Left kidney (tissue), 2 donors: Measurements from ENCODE around the gene SLC22A23. TPM values are rescaled to one million over a fixed set of nuclear protein-coding genes. Genes with fewer than 3 reads are reported as not detected.

Source experiments
- DNase-seq: peaks from one replicate; pipeline ENCODE4 v3.0.0-alpha.2; 2013
- polyA plus RNA-seq: library from polyadenylated mRNA; unstranded; fragments of 120-200 nt; gene quantifications from one replicate; pipeline ENCODE4 v1.2.1, GENCODE V29; 2013; ENCODE audit not compliant: insufficient read length

Gene SLC22A23
- polyA plus RNA-seq, 1 donor: 12.8 TPM

DNA sequence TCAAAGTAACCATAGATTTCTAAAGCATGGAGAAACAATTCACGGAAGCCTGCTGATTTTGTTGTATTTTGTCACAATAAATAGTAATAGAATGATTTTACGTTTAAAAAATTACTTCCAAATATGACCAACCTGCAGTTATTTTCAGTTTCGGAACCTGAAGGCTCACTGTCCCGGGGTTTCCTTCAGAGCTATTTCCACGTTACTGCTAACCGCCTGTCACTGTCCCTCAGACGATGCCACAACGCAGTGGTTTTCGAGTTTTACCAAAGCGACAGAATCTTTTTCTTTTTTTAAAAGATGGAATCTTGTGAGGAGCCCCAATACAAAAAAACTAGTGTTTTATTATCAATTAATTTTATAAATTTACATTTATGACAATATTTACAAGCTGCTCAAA, 157.6 kb downstream of the SLC22A23 start:
- no peak for DNase-seq

DNA sequence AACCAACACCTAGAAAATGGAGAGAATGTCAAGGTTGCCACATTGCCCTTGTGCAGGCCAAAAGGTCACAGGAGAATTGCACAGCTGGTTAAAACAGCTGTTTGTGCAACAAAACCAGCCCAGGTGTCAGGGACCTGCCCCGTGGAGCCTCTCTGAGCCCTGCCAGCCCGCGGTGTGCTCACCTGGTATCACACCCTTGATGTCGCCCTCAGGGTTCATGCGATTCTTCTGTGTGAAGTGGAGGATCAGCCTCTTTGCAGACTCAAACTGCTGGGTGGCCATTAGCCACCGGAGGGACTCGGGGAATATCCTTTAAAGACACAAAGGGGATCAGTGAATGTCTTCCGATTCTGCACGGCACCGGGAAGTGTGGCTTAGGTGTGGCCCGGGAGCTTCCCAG, 158.9 kb downstream of the SLC22A23 start:
- DNase-seq: no peak

DNA sequence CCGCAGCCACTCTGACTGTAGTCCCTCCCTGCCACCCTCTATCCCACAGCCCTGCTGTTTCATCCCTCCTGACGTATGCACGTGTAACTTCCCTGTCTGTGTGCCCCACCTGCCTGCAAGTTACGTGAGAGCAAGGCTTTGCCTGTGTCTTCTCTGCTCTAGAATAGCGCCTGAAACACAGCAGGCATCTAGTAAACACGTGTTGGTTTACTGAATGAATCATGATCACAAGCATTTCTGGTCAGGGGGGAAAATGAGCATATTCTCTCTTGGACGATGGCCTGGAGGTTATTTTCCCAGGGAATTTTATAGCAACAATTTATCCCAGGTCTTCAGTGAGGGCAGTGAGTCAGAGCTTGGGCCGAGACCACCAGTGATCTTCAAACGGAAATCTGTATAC, 159.8 kb downstream of the SLC22A23 start:
- DNase-seq: no peak

DNA sequence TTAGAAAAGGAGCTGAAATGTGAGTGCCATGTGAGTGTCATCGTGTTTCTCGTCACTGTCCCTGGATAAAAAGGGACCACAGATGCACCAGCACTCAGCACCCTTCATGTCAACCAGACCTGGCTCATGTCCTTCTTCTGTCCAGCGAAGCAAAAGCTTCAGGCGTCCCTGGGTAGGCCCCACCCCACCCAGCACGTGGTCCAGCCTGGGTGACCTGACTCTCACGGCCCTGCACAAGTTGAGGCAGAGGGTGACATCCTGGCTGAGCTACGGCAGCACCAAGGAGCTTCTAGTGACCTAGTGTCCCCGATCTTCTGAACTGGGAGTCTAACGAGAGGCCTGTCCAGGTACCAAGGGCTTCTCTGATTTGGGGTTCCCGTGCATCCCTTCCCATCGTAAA, 160.3 kb downstream of the SLC22A23 start:
- no peak for DNase-seq

DNA sequence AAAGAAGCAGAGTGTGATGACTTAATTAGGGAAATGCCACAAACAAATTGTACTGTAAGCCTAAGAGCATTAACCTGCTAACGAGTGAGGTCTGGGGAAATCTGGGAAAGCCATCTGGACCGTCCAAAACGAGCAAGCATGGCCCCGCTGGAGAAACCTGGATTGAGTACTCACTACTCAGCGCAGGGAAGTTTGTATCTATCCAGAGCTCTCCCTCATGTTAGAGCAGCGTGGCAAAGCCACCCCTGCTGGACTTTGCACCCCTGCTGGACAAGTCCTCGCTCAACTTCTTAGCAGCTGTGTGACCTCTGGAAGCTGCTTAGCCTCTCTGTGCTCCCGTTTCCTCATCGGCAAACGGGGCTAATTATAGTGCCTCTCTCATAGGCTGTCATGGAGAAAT, 160.8 kb downstream of the SLC22A23 start:
- DNase-seq: no peak

DNA sequence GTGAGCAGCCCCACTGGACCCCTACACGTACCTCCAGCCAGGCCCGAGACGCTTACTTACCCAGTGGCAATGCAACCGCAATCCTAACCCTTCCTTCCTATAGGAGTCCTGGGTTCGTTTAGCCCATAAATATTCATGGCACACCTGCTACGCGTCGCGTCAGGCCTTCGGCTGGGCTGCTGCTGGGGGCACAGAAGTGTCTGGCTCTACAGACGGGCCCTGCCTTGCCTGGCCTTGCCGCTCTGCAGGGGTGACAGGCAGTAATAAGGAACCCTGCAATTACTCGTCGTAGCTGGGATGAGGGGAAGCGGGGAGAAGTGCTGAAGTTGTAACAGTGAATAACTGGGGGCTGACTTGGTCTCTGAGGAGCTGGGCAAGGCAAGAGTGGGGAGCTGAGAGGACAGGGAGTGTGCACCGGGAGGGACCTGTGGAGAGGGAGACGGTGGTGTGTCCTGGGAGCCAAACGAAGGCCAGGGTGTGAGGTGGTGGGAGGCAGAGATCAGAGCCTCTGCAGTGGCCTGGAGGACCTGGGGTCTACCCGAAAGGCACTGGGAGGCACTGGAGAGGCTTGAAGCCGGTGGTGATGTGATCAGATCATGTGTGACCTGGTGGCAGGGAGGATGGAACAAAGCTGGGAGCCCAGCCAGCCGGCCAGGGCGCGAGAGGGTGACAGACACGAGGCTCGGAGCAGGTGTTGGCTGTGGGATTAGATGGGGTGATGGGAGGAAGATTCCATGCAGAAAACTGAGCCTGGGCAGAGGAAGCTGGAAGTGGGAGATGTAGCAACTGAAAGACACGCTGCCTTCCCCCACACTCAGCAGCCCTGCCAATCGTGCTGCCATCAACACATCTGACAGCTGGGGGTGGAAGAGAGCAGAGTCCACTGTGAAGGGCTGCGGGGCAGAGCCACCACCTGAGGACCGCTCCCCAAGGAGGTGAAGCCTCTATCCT, 161.7 kb downstream of the SLC22A23 start:
- no peak for DNase-seq

DNA sequence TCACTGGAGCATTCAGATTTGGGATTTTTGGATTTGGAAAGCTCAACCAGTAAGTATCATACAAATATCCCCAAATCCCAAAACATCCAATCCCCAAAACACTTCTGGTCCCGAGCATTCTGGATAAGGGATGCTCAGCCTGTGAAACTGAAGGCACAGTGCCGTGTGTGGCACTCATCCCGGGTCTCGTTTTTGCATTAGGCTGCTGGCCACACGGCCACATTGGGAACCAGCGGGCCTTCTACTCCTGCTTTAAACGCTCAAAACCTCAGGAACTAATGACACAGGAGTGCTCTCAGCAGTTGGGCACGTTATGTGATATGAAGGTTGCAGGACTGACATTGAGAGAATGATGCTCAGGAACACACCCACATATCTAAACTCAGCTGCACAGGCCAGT, 162.5 kb downstream of the SLC22A23 start:
- no peak for DNase-seq

DNA sequence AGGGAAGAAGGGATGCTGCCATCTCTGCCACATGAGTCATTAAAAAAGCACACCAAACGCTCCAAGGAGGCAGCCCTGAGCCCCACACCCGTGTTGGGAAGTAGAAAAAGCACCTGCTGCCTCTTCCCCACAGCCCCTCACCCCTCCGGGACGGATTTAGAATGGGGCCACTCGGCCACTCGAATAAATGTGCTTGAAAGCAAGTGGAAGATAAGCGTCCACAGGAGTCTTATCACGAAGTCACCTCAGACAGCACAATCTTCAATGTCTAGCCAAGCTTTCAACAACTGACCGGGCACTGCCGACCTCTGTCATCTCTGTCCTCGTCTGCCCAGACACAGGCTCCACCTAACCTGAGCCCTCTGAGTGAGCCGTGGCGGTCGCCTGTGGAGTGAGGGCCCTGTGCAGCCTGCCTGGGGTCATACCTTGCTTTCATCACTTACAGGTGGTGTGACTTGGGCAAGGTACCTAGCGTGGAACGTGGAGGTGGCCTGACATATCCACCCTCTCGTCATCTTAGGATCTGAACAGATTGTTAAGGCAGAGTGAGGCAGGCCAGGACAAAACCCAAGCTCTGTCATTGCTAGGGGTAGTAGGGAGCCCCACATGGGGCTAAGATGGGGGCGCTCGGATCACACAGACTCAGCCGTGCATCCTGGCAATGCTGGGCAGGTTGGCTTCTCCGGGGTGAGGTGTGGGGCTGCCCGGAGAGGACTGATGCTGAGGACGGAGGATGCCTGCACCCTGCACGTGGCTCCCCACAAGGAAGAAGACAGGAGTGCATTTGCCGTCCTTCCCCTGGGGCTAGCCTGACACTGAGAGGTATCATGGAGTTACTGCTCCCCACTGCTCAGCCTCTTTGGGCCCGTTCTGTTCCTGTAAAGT, 163.3 kb downstream of the SLC22A23 start:
- DNase-seq: no peak

DNA sequence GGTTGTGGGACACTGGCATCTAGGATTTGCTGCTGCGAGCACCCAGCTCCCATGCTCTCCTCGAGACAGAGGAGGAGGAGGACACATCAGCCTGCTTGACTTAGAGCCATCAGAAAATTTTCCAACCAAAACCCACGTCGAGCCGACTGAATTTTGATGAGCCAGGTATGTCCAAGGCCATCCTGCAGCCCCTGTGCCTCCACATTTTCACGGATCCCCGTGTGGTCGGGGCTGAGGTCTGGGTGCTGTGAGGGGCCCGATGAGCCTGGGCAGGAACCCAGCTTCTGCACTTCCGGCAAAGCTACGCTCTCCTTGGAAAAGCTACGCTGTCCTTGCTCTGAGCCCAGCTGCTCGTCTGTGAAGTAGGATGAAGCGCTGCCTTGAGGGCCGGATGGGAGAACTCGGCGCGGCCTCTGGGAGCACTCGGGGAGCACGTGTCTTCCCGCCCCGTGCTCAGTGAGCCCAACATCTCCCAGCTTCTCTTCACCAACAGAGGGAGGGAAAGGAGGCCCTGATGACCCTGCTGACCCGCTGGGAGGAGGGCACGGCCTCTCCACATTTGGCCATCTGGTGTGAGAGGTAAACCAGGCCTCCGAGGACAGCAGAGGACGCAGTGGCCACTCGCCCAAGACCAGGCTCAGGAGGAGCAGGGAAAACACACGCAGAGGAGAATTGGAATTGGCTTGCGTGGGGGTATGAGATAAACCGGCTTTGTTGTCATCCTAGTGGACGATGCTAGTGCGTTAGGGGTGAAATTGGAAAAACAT, 164.2 kb downstream of the SLC22A23 start:
- no peak for DNase-seq

DNA sequence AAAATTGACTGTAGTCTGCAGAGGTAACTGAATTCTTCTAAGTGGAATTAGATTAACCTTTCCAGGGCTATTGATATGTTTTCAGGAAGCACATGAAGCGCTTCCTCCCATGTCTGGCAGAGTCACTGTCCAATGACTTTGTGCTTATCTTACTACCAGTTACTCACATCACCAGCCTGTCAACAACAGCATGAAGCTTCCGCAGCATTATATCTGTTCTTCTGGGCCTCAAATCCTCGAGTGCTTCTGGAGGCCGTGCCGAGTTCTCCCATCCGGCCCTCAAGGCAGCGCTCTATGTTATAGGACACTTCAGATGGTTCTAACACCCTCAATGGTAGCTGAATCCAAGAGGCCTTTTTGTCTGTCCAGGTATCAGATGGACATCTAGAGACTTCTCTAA, 164.9 kb downstream of the SLC22A23 start:
- DNase-seq: no peak

DNA sequence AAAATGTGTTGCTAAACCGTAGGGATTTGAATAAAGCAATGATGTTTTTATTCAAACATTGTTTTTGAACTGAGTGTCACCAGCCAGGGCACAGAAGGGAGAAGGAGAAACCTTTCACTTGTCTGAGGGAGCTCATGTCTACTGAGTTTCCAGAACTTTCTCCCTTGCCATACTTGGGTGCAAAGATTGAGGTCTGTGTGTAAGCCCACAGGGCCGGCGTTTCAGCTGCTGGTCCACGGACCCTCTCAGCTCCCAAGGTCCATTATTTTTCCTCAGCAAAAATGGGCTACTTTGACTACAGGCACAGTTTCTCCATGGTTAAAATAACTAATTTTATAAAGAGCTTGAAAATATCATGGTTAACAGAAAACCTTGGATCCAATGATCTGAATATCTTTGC, 165.5 kb downstream of the SLC22A23 start:
- no peak for DNase-seq

DNA sequence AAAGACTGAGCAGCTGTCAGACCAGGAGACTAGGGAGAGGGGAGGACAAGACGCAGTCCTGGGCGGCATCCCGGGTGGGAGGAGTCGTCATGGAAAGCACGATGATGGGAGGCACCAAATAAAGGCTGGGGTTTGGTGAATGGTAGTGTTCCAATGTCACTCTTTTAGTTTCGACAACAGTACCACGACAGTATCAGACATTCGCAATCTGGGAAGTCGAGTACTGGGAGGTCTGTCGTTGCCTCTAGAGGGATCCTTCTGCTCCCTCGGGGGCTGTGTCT, 166.0 kb downstream of the SLC22A23 start:
- no peak for DNase-seq

DNA sequence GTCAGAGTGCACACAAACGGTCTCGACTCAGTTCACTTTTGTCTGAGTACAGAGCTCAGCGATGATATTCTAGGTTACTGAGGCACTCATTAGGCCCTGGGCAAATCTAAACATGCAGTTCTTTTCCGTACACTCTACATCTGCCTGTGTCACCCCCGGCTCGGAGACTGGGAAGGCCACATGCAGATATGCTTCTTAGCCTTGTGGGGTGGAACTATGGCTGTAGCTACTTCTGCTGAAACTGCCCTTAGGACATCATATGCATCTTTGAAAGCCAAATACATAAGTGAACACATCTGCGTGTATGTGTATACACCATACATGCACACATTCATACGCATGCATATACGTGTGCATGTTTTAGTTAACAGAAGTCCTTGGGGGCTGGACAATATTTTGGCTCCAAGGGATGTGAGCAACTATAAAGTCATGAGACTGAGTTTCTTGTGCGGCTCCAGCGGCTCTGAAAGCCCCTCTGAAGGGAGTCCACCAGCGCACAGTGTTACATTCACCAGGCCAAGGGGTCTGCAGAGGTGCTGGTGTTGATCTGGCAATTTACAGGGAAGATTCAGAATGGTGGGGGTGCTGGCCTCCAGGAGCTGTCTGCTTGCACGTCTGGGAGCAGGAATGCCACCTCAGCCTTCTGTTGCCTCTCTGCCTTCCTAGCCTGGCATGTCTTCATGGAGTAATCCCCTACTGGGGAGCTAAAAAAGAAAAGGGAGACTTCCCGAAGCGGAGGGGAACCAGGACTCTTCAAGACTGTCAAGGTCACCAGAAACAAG, 166.5 kb downstream of the SLC22A23 start:
- no peak for DNase-seq

DNA sequence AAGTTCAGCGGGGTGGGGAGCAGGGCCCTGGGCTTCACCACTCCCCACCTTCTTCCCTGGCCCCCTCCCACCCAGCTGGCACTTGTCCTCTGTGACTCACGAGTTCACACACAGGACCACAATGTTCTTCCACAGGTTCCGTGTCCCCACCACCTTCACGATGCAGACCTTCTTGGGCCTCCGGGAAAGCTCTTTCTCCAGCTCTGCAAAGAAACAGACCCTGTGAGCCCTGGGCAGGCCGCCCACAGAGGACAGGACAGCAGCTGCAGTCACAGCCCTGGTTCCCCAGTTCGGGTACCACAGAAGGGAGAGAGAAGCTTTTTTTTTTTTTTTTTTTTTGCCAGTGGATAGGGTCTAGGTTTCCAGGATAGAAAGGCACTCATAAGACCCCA, 167.2 kb downstream of the SLC22A23 start:
- DNase-seq: no peak

DNA sequence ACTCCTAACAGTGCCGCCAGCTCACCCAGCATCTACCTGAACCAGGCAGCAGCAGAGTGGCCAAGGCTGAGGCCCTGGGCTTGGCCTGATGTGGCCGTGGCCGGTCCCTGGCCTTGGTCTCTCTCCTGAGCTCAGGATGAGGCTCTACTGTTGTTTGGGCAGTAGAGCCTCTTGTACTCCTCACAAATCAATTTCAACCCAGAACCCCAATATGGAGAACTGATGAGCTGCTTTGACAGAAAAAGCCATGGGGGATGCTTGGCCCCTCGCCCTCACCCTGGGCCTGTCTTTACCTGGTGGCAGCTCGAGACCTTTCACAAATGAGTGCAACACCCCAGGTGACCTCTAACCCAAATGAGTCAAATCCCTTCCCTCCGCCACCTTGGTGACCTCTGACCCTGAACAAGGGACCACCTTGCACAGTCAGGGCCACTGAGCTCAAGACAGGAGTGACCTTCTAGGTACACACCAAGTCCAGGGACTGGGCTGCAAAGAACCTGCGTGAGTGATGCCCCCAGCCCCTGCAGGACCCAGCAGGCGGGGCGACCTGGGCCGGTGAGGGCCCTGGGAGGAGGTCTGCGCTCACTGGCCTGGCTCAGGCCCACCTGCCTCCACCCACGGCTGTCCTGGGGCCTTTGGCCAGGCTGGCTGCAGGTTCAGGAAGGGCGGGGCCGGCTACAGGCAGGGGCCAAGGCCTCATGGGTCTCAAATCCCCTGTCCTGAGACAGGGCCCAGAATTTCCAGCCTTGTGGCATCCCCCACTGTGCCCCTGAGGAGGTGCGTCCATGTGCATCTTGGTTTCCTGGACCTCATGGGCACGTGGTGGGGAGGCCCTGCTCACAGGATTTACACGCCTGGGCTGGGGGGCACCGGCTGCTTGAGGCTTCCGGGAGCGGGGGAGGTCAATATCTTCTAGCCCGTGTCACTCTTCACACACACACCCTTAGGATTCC, 167.9 kb downstream of the SLC22A23 start:
- DNase-seq: no peak

DNA sequence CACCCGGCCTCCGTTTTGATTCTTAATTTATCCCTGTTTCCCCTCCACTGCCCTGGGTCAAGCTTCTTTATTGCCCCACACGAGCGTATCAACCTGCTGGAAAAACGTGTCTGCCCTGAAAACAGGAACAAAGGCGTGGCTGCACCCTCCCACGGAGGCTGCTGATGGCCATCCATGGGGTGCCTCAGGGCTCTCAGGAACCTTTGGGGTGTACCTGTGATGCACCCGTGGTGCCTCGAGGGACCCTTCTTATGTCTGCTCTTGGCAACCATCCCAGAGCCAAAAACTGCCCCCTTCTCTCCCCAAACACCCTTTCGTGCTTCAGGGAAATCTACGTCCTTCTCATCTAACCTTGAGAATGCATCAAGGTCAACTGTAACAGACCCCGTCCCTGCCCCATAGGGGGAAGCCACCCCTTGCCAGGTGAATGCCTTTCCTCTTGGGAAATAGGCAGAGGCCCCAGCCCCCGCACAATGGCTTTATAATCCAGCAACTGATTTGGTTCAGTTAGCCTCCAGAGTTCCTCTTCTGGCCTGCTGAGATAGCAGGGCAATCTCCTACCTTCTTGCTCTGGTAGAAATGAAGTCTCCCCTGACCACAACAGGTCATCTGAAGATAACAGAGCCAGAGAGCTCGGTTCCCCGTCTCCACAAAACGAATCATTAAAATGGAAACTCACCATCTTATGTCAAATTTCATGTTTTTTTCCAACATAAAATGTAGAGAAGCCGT, 168.7 kb downstream of the SLC22A23 start:
- no peak for DNase-seq

DNA sequence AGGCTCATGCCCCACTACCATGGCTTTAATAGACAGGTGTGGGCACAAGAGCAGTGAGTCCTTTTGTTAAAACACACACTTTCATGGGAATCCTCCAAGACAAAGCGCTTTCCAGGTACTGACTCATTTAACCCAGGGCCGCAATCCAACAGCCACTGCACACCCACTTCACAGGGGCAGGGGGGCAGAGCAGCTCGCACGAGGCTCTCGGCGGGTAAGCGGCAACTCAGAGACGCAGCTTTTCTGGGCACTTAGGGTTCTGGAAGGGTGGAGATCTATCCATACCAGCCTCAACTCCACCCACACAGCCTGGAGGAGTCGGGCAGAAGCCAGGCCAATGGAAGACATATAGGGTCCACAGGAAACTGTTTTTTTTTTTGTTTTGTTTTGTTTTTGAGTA, 169.5 kb downstream of the SLC22A23 start:
- DNase-seq: no peak

DNA sequence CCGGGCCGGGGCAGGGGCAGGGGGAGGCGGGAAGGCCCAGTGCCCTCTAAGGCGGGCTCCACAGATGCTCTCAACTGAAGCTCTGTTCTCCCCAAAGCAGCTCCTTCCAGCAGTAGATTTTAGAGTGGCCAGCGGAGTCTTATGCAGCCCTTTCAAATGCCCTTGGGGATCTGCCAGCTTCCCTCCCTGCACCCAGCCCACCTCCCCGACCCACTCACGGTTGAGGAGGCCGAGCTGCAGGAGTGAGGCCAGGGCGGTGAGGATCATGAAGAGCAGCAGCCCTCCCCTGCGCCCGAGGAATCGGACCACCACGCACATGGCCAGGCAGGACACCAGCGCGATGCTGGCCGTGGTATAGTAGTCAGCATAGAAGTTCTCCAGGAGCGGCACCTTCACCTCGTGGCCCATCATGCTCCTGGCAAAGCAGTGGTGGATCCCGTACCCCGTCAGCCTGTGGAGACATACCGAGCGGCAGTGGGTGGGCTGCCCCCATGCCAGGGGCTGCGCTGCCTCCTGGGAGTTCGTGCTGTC, 170.1 kb downstream of the SLC22A23 start:
- DNase-seq: no peak

DNA sequence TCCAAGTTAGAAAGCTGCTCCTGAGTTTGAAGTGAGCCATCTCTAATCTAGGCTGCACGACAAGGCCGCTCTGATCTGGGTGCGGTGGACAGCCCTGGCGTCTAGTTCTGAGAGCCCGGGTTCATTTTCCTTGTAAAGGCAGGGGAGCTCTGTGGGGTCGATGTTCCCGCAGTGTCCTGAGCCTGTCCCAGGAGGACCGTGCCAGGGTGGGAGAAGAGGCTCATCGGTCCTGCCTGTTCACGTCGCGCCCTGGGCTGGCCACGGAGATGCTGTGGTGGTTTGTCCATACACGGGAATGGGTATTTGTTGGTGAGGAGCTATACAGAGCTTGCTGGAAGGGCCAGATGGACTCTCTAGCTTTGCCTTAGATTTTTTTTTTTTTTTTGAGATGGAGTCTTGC, 171.1 kb downstream of the SLC22A23 start:
- DNase-seq: no peak
